Activated T-cell treated with anti-CD3 and anti-CD28 coated beads for 4 hours (primary cell): ENCODE results near the gene MAP3K2.

Source experiments
- DNase-seq: peaks from one replicate; pipeline ENCODE4 v3.0.0-alpha.2; 2020

The MAP3K2 gene

DNA sequence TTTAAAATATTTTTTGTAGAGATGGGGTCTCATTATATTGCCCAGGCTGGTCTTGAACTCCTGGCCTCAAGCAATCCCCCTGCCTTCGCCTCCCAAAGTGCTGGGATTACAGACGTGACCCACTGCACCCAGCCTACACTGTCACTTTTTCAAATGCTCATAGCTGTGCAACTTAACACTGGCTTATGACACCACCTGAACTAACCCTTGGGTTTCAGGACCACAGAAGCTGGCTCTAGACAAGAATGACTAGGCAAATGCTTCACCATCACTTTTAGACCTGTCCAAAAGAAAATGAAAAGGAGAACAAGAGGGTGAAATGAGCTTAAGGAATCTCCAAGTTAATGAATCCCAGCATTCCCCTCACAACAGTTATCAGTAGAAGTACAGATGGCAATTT lies 107.1 kb downstream of the MAP3K2 start:
- DNase-seq, result no peak

DNA sequence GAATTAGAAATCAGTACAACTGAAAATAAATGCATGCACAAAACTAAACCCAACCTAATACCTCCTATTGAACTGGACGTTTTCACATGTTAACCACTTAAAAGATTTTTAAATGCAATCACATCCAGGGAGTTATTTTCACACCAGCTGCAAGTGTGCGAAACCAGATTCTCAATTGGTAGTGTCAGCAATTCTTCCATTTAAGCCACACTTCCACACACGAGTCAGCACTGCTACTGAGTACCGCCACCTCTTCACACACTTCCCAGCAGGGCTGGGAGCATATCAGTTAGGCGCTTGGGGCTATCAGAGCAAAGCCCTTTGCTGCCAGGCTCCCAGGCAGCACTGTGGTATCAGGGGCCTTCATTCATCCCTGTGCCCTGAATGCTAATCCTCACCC lies 108.0 kb downstream of the MAP3K2 start:
- no peak for DNase-seq

DNA sequence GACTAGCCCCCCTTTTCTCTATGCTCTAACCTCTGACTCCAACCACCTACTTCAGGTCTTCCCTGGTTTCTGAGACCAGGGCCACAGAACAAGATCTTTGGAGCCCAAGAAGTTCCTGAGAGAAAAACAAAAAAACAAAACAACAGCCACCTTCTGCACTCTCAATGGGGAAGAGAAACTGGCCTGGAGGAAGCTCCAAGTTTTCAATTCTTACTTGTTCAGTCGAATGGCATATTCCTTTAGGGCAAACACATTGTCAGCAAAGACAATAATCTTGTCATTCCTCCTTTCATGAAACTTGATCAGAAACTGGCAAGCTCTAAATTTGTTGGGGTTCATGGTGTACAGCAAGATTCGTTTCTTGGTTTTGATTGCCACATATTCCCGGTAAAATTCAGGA lies 108.8 kb downstream of the MAP3K2 start:
- DNase-seq, result no peak

DNA sequence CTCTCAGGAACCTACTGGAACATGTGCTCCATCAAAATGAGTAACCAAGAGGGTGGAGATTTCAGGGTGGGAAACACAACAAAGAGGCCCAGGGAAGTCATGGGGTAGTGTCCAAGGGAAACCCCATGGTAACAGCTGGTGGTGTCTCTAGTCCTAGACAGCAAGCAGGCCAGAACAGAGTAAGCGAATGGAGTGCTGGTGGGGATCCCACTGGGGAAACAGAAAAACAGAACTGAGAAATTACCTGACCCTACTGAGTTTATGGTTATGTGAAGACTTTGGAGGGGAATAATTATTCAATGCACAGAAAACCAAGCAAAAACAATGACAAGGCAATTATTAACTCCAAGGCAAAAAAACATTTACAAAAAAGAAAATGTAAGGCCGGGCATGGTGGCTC lies 110.7 kb downstream of the MAP3K2 start:
- DNase-seq, result no peak

DNA sequence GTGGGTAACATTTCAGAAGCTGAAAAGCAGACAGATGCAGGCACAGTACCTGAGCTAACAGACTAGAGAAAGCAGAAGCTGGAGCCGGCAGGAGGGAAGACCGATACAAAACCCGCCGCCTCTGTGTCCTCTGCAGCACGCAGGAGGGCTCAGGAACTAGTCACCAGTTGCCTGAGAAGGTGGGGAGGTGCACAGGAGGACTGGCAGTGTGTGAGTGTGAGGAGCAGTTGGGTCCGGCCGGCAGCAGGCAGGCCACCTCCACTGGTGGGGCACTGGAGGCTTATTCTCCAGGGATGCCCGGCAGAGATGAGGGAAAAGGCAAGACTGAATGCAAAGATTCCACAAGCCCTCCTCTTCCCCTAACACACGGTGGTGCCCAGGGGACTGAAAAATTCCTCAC lies 112.0 kb downstream of the MAP3K2 start:
- DNase-seq, result no peak

DNA sequence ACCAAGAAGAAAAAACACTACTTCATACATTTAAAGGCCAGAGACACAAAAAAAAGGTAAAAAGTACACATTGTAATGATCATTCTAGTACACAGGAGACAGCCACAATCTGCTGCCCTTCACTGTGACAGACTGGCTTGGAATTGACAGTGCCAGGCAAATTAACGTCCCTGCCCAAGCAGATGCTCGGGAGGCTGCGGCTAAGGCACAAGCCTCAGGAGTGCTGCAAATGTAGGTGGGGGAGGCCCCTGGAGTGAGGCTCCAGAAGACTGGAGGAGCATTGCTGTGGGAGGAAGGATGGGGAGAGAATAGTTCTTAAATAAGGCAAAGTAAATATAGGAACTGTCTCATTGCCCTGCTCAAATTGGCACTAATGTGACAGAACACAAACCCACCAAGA lies 112.4 kb downstream of the MAP3K2 start:
- no peak for DNase-seq

DNA sequence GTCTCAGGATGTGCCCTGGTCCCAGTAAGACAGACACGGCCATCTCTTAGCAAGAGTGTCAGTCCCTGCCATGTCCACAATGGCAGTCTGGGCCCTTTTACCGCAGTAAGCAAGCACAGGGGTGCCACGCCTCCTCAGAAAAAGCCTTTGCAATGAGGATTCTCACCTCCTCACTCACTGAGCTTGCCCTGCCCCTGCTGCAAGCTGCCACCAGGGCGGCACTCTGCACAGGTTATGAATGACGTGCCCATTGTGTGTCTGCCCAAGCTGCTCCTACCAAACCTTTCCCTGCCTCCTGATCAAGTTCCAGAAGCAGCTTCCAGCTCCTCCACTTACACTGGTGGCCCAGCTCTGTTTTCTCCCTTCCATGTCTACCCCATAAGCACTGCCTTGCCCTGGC lies 117.1 kb downstream of the MAP3K2 start:
- no peak for DNase-seq

DNA sequence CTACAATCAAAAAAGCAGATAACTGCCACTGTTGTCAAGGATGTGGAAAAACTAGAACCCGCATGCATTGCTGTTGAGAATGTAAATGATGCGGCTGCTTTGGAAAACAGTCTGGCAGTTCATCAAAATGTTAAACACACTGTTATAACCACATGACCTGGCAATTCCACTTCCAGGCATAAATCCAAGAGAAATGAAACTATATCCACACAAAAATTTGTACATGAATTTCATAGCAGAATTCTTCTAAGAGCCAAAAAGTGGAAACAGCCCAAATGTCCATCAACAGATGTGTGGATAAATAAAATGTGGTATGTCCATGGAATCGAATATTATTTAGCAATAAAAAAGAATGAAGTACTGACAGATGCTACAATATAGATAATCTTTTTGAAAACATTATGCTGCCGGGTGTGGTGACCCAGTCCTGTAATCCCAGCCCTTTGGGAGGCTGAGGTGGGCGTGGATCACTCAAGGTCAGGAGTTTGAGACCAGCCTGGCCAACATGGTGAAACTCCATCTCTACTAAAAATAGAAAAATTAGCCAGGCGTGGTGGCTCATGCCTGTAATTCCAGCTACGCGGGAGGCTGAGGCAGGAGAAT lies 125.9 kb downstream of the MAP3K2 start:
- no peak for DNase-seq

DNA sequence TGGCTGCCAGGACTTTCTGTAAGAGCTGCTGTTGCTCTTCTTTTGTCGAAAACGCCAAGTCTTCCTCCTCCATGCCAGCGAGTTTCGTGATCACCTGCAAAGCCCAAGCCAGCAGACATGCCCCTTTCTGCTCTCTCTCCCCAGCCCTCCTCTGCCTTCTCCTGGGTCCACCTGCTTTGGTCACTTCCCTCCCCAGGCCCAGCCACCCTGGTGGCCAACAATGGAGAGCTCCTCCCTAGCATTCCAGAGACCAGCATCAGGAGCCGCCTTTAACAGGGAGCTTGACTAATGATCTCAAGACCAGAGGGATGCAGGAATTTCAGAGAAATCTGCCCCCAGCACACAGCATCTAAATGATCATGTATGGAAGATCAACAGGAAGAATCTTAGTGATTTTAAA lies 128.4 kb downstream of the MAP3K2 start:
- no peak for DNase-seq

DNA sequence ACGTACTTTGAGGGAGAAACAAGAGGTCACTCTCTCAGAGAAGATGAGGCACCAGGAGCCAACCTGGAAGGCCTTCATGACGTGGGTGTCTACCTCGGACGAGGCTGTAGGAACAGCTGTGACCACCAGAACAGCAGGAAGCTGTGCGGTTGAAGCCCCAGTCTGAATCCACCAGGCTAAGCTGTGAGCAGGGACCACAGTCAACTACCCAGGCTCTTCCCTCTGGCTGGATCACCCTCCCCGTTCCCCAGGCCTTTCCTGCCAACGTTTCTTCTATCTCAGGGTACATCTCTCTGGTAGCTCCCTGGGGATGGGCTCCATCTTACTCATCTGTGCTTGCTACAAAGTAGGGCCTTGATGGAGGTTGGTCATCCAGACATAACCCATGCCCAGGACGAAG lies 130.9 kb downstream of the MAP3K2 start:
- no peak for DNase-seq

DNA sequence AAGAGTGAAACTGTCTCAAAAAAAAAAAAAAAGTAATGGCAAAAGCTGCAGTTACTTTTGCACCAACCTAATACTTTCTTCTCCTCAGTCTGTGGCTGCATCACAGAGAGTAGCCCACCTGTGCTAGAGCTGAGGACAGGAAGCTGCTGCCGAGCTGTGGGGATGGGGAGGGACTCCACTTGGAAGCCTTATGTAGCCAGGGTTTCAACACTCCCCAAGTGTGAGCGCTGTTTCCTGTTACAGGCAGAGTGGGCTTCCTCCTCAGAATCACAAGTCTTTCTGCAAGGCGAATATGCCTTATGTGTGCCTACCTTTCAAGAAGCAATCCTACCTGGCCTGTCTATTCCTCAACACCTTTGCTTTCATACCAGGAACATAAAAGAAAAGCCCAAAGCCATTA lies 131.4 kb downstream of the MAP3K2 start:
- DNase-seq, result no peak

DNA sequence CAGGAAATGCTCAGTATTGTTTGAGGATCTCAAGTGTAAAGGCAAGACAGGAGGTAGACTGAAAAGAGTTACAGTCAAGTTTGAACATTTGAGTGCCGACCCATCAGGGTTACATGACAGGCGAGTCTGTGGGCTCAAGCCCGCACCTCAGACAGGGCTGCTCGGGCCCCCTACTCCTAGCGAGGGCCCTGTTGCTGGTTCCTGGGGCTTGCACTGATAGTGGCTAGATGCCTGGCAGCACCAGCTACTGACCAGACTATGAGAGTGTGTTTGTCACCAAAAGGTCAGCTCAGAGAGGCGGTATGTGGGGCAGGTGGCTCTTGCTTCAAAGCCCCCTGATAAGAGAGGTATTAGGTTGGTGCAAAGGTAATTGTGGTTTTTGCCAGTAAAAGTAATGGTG lies 132.1 kb downstream of the MAP3K2 start:
- DNase-seq, result no peak

DNA sequence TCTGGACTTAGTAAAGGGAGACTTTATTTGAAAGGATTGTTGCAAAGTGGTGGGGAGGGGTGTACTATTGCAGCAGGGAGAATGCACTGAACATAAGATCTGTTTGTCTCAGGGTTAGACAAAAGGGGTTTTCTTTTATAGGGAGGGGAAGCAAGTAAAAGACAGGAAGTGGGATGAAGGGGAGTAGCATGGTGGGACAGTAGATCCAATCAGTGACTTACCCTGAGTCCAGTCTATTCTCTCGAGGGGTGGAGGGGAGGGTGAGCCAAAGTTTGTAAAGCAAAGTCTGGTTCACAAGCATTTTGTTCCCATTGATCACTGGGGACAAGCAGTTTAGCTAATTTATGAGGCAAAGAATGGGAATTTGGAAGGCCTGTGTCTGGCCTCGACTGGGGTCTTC lies 132.6 kb downstream of the MAP3K2 start:
- DNase-seq, result no peak

DNA sequence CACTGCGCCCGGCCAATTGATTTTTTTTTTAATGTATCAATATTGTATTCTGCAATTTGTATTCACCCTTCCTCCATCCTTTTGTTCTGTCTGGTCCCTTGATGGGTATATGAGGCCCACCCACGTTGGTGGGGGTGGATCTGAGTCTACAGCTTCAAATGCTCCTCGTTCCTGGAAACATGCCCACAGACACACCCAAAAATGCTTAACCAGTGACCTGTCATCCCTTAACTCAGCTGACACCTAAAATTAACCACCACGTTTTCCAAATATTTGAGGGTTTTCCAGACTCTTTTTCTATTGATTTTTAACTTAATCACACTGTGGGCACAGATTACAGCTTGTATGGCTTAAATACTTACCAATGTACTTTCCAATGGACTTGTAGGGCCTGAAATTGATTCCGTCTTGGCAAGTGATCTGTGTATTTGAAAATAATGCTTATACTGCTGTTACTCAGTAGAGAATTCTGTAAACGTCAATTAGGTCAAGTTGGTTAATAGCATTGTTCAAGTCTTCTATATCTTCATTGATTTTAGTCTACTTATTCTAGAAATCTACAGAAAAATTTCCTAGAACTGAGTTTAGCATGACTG lies 133.3 kb downstream of the MAP3K2 start:
- no peak for DNase-seq
